Mesenchymal stem cell (in vitro differentiated cells and primary cell): Measurements from ENCODE around the gene RADIL.
A peak's percentile ranks its signal among the peaks of the same experiment; 100 is the strongest.

Experiments used
- DNase-seq: peaks from one replicate; pipeline ENCODE4 v3.0.0-alpha.2; 2013
- H2AFZ ChIP-seq: one replicate; pipeline ENCODE4 v1.6.1; 2013; ENCODE audit warnings: low read depth, mild to moderate bottlenecking, control low read depth, inconsistent platforms, low read length, moderate library complexity
- H2AK5ac ChIP-seq: 2 replicates; pipeline ENCODE4 v1.6.1; 2013; ENCODE audit warnings: low read length, moderate library complexity, mild to moderate bottlenecking, inconsistent platforms; ENCODE audit not compliant: severe bottlenecking
- H2BK120ac ChIP-seq: one replicate; pipeline ENCODE4 v1.6.1; 2013; ENCODE audit warnings: low read depth, mild to moderate bottlenecking, inconsistent platforms, low read length, moderate library complexity
- H2BK12ac ChIP-seq, 2 experiments: one replicate each; pipeline ENCODE4 v1.6.1; 2013; ENCODE audit warnings: inconsistent platforms in 2 of 2, low read length in 2 of 2, mild to moderate bottlenecking in 2 of 2, moderate library complexity in 2 of 2, control low read depth in 1 of 2
- H2BK15ac ChIP-seq: one replicate; pipeline ENCODE4 v1.6.1; 2013; ENCODE audit warnings: mild to moderate bottlenecking, low read depth, inconsistent platforms; ENCODE audit not compliant: poor library complexity, severe bottlenecking
- H2BK5ac ChIP-seq: 2 replicates; pipeline ENCODE4 v1.6.1; 2013; ENCODE audit warnings: low read depth, mild to moderate bottlenecking, low read length, control low read depth, inconsistent platforms; ENCODE audit not compliant: poor library complexity, severe bottlenecking
- H3K14ac ChIP-seq, 2 experiments: one replicate each; pipeline ENCODE4 v1.6.1; 2013; ENCODE audit warnings: inconsistent platforms in 2 of 2, low read length in 2 of 2, control low read depth in 1 of 2, mild to moderate bottlenecking in 1 of 2, moderate library complexity in 1 of 2
- H3K18ac ChIP-seq, 2 experiments: one replicate each; pipeline ENCODE4 v1.6.1; 2013; ENCODE audit warnings: inconsistent platforms in 2 of 2, low read length in 2 of 2, control low read depth in 1 of 2, low read depth in 1 of 2, mild to moderate bottlenecking in 1 of 2
- H3K23ac ChIP-seq, 2 experiments: one replicate each; pipeline ENCODE4 v1.6.1; 2013; ENCODE audit warnings: inconsistent platforms in 2 of 2, low read length in 2 of 2, mild to moderate bottlenecking in 2 of 2, moderate library complexity in 2 of 2, control low read depth in 1 of 2
- H3K27ac ChIP-seq: 2 replicates; pipeline ENCODE4 v1.5.1; 2013; ENCODE audit warnings: mild to moderate bottlenecking, moderate library complexity, low read length, control low read depth, inconsistent platforms; ENCODE audit not compliant: poor library complexity, severe bottlenecking
- H3K27me3 ChIP-seq, 2 experiments: 2 replicates each; pipeline versions ENCODE4 v1.6.1 to v1.7.0; 2013; ENCODE audit warnings: low read length in 2 of 2, mild to moderate bottlenecking in 2 of 2, moderate library complexity in 2 of 2, control low read depth in 1 of 2, inconsistent platforms in 1 of 2; ENCODE audit not compliant: control insufficient read depth in 1 of 2, insufficient read depth in 1 of 2
- H3K36me3 ChIP-seq, 2 experiments: 2 replicates each; pipeline versions ENCODE4 v1.6.1 to v1.7.0; 2013; ENCODE audit warnings: low read length in 2 of 2, control low read depth in 1 of 2, inconsistent platforms in 1 of 2, low read depth in 1 of 2, mild to moderate bottlenecking in 1 of 2; ENCODE audit not compliant: insufficient read depth in 2 of 2, control insufficient read depth in 1 of 2
- H3K4ac ChIP-seq, 2 experiments: one replicate each; pipeline ENCODE4 v1.6.1; 2013; ENCODE audit warnings: inconsistent platforms in 2 of 2, low read length in 2 of 2, mild to moderate bottlenecking in 2 of 2, moderate library complexity in 2 of 2, control low read depth in 1 of 2, low read depth in 1 of 2
- H3K4me1 ChIP-seq: 2 replicates; pipeline ENCODE4 v1.6.1; 2013; ENCODE audit warnings: low read depth, low read length, control low read depth; ENCODE audit not compliant: control insufficient read depth, insufficient read depth
- H3K4me2 ChIP-seq: 2 replicates; pipeline ENCODE4 v1.6.1; 2013; ENCODE audit warnings: low read length, mild to moderate bottlenecking, inconsistent platforms; ENCODE audit not compliant: poor library complexity, severe bottlenecking
- H3K4me3 ChIP-seq, 2 experiments: 2 replicates each; pipeline versions ENCODE4 v1.5.1 to v1.7.0; 2013; ENCODE audit warnings: low read length in 2 of 2, mild to moderate bottlenecking in 2 of 2, control low read depth in 1 of 2, low read depth in 1 of 2; ENCODE audit not compliant: insufficient read depth in 1 of 2
- H3K79me1 ChIP-seq: replicated peaks from 2 replicates; pipeline ENCODE4 v1.6.1; 2013; ENCODE audit warnings: mild to moderate bottlenecking, control low read depth, low read length, inconsistent platforms; ENCODE audit not compliant: poor library complexity, severe bottlenecking
- H3K9ac ChIP-seq: 2 replicates; pipeline ENCODE4 v1.7.0; 2013; ENCODE audit warnings: mild to moderate bottlenecking, low read length, moderate library complexity
- H3K9me3 ChIP-seq: 2 replicates; pipeline ENCODE4 v1.7.0; 2013; ENCODE audit warnings: mild to moderate bottlenecking, low read length; ENCODE audit not compliant: control insufficient read depth
- H4K8ac ChIP-seq: one replicate; pipeline ENCODE4 v1.6.1; 2013; ENCODE audit warnings: inconsistent platforms, mild to moderate bottlenecking, low read length, moderate library complexity
- H4K91ac ChIP-seq: one replicate; pipeline ENCODE4 v1.6.1; 2013; ENCODE audit warnings: mild to moderate bottlenecking, low read length, inconsistent platforms
- WGBS: methylation state at CpG from one replicate; pipeline ENCODE4 v1.1.7; 2013; ENCODE audit warnings: mixed read lengths; 5-methylcytosine and 5-hydroxymethylcytosine counted together

The RADIL gene

DNA sequence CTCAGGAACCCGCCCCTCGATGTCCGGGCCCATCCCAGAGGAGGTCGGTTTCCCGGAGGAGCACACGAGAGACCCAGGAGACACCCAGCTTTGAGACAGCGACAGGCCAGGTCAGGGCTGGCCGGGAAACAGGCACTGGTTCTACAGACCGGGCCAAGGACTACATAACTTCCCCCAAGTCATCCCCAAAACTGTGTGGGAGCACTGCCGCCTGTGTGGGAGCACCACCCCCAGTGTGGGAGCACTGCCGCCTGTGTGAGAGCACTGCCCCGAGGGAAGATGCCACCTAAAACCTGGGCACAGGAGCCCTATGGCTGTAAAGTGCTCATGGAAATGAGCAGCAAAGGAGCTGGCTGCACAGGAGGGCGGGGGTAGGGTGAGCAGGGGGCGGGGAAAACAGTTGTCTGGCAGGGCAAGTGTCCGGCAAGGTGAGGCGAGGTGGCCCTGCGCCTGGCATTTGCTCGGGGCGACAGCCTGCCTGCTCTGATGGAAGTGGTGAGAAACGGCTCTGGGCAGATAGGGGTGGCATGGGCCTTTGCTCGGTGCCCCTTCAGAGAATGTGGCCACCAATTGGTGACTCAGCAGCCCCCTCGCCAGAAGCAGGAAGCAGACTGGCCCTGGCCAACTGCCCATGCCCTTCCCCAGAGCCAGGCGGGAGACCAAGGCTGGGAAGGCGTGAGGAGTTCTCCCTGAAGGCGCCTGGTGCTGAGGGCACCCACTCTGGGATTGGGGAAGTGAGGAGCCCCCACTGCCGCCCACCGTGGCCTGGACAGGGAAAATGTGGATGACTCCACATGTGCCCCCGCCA, 47.9 kb downstream of the RADIL start:
- Histone ChIP-seq H4K91ac (no peak overlapping the region), H3K4me1 (peaks cover 7% of the 10 kb centered on the region), H2AK5ac (no peak overlapping the region), H3K4me2 (no peak overlapping the region), H3K4me3 (no peak overlapping the region), H2BK15ac (no peak overlapping the region), H2BK5ac (no peak overlapping the region), H4K8ac (no peak overlapping the region), H3K18ac (no peak overlapping the region), H2AFZ (no peak overlapping the region), H3K14ac (no peak overlapping the region), H3K27me3 (peaks cover 0 to 5% of the 10 kb centered on the region in 2 experiments), H3K36me3 (no peaks in the 10 kb centered on the region), H3K4ac (no peak overlapping the region), H3K79me1 (no peaks in the 10 kb centered on the region), H2BK120ac (no peak overlapping the region), H2BK12ac (no peak overlapping the region), H3K9me3 (no peaks in the 10 kb centered on the region), H3K9ac (no peak overlapping the region), H3K27ac (no peak overlapping the region), H3K23ac (no peak overlapping the region)
- no peak for DNase-seq
- 91% methylated on average over 28 of the region's 28 CpGs for WGBS

GRCh38 chr7:4834601-4835397, 48.7 kb downstream of the RADIL start:
- H3K4ac ChIP-seq, result no peak overlapping the region
- H3K4me3 ChIP-seq, result no peak overlapping the region
- no peak overlapping the region for H2BK120ac ChIP-seq
- H3K18ac ChIP-seq, result no peak overlapping the region
- no peak for DNase-seq
- H3K27me3 ChIP-seq, result peaks cover 0 to 5% of the 10 kb centered on the region in 2 experiments
- no peak overlapping the region for H2AFZ ChIP-seq
- H3K9me3 ChIP-seq, result no peaks in the 10 kb centered on the region
- H3K27ac ChIP-seq, result no peak overlapping the region
- no peak overlapping the region for H3K9ac ChIP-seq
- no peak overlapping the region for H3K4me2 ChIP-seq
- peaks cover 7% of the 10 kb centered on the region for H3K4me1 ChIP-seq
- H2AK5ac ChIP-seq, result no peak overlapping the region
- no peak overlapping the region for H3K14ac ChIP-seq
- H3K23ac ChIP-seq, result no peak overlapping the region
- H2BK12ac ChIP-seq, result no peak overlapping the region
- no peak overlapping the region for H4K8ac ChIP-seq
- H2BK5ac ChIP-seq, result no peak overlapping the region
- no peak overlapping the region for H2BK15ac ChIP-seq
- no peaks in the 10 kb centered on the region for H3K79me1 ChIP-seq
- 93% methylated on average over 58 of the region's 60 CpGs for WGBS
- no peaks in the 10 kb centered on the region for H3K36me3 ChIP-seq
- no peak overlapping the region for H4K91ac ChIP-seq

GRCh38 chr7:4833691-4834600, 49.6 kb downstream of the RADIL start:
- no peak overlapping the region for H2AFZ ChIP-seq
- no peak overlapping the region for H2BK120ac ChIP-seq
- no peaks in the 10 kb centered on the region for H3K79me1 ChIP-seq
- H3K4ac ChIP-seq, result peak overlapping the region in 1 of 2 experiments; percentile 30
- no peak overlapping the region for H4K91ac ChIP-seq
- 72% methylated on average over 34 of the region's 36 CpGs for WGBS
- H3K9me3 ChIP-seq, result no peaks in the 10 kb centered on the region
- no peak overlapping the region for H3K27ac ChIP-seq
- DNase-seq, result no peak
- no peak overlapping the region for H4K8ac ChIP-seq
- no peak overlapping the region for H2BK15ac ChIP-seq
- no peak overlapping the region for H3K23ac ChIP-seq
- peaks cover 0 to 5% of the 10 kb centered on the region in 2 experiments for H3K27me3 ChIP-seq
- H3K9ac ChIP-seq, result no peak overlapping the region
- H2BK5ac ChIP-seq, result no peak overlapping the region
- no peaks in the 10 kb centered on the region for H3K36me3 ChIP-seq
- H3K14ac ChIP-seq, result no peak overlapping the region
- peaks cover 7% of the 10 kb centered on the region for H3K4me1 ChIP-seq
- no peak overlapping the region for H2BK12ac ChIP-seq
- no peak overlapping the region for H3K4me3 ChIP-seq
- no peak overlapping the region for H3K4me2 ChIP-seq
- no peak overlapping the region for H2AK5ac ChIP-seq
- no peak overlapping the region for H3K18ac ChIP-seq
